ENCODE measurements around the gene PPFIBP2. TPM values are rescaled to one million over a fixed set of nuclear protein-coding genes. Genes with fewer than 3 reads are reported as not detected.

The PPFIBP2 gene
- polyA plus RNA-seq, 2 donors = 27.4 to 32.1 TPM

DNA sequence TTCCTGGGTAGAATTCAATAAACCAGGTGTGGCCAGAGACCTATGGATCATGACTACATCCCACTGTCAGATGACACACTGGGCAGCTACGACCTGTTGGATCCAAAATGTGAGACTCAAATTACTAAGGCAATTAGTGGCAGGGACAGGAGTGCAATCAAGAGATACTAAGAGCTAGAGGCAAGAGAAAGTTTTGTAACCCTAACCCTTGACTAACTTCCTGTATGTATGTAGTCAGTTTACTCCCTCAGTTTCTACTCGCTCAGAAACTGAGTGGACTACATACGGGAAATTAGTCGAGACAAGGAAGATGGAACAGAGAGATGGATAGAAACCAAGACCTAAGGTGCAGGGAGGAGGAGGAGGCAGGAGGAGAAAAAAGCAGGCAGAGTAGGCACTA is 156.8 kb downstream of the PPFIBP2 start:
- Histone ChIP-seq H3K9me3 (ENCODE audit: control insufficient read depth in 2 of 2, insufficient read depth in 1 of 2, low read depth in 1 of 2, low read length in 1 of 2) (no peaks in the 10 kb centered on the region), H3K27ac (ENCODE audit: low read depth in 2 of 2, low read length in 1 of 2) (peak overlapping the region; percentile 79 to 88), H3K4me3 (ENCODE audit: low read depth in 1 of 2, low read length in 2 of 2) (no peak overlapping the region), H3K4me1 (ENCODE audit: control insufficient read depth in 2 of 2, insufficient read depth in 2 of 2, low read length in 1 of 2) (peaks cover 7 to 20% of the 10 kb centered on the region in 2 donors), H3K36me3 (ENCODE audit: control insufficient read depth in 2 of 2, insufficient read depth in 2 of 2, low read length in 1 of 2) (peaks cover 0 to 1% of the 10 kb centered on the region in 2 donors), H3K27me3 (ENCODE audit: control insufficient read depth in 1 of 2, insufficient read depth in 2 of 2, low read length in 2 of 2) (no peaks in the 10 kb centered on the region)
- 61 to 75% methylated on average over 4 of the region's 4 CpGs for whole genome bisulfite sequencing, 2 donors

DNA sequence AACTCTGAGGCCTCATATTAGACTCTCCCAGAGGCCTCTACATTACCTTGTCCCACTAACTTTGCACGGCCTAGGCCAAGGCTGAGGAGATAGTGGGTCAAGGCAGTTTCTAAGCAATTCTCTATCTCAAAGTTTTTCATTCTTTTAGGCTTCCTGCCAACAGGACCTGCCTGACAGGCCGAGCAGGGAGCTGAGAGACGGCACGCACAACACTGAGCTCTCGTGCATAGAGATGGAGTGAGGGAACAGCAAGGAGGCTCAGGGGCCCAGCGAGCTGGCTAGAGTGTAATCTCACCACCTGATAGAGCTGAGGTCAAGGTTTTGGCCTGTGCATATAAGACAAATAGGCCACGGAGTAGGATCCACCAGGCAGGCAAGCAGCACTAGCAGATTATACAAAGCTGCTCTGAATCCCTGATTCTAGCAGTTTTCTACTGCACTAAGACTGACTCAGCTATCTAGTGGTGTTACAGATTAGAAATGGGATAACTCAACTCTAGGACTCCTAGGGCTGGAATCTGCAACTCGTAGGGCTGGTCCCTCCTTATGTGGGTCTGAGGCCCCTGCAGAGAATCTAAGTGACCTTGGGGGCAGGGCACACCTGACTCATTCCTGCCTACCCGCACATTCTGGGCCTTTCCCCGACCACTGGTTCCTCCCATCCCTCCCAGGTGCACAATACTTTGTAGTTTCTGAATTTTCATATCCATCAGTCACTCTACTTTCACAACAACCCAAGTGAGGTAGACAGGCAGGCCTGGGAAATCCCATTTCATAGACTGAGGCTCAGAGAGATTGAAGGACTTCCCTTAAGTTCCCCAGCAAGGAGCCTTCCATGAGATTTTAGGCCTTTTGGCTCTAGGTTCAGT is 157.8 kb downstream of the PPFIBP2 start:
- whole genome bisulfite sequencing, 2 donors = 48 to 52% methylated on average over 10 of the region's 10 CpGs
- no peaks in the 10 kb centered on the region for H3K36me3 ChIP-seq (ENCODE audit: control insufficient read depth in 2 of 2, insufficient read depth in 2 of 2, low read length in 1 of 2)
- no peaks in the 10 kb centered on the region for H3K9me3 ChIP-seq (ENCODE audit: control insufficient read depth in 2 of 2, insufficient read depth in 1 of 2, low read depth in 1 of 2, low read length in 1 of 2)
- H3K4me1 ChIP-seq (ENCODE audit: control insufficient read depth in 2 of 2, insufficient read depth in 2 of 2, low read length in 1 of 2) = peaks cover 7 to 20% of the 10 kb centered on the region in 2 donors
- H3K27ac ChIP-seq (ENCODE audit: low read depth in 2 of 2, low read length in 1 of 2) = peak overlapping the region; percentile 79 to 88
- H3K27me3 ChIP-seq (ENCODE audit: control insufficient read depth in 1 of 2, insufficient read depth in 2 of 2, low read length in 2 of 2) = no peaks in the 10 kb centered on the region
- H3K4me3 ChIP-seq (ENCODE audit: low read depth in 1 of 2, low read length in 2 of 2) = no peak overlapping the region

DNA sequence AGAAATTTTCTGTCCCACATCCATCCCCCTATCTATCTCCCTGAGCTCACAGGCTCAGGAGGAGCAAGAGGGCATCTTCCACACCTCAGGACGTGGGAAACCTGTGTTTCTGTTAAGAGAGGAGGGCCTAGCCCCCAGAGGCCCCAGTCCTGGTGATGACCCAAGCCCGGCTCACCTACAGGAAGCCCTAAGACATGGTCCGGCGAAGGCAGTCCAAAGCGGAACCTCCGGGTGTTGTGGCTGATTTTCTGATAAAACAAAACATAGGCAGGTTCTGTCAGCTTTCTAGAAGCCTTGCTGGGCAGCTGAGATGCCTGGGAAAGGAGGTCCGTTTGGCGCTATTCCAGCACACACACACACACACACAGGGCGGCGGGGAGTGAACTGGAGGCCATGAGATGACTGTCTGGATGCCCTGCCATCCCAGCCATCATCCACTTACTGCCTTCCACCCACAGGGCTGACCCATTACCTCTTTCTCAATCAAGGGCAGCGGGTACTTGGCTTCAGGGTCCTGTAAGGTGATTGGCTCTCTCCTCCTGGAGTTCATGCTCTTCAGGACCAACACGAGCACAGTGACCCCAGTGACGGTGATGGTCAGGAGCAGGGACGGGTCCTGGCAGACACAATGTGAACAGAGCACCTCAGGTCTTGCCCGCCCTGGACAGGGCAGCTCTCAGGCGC is 158.6 kb downstream of the PPFIBP2 start:
- peak overlapping the region in 1 of 2 donors; percentile 51 for H3K4me3 ChIP-seq (ENCODE audit: low read depth in 1 of 2, low read length in 2 of 2)
- no peaks in the 10 kb centered on the region for H3K9me3 ChIP-seq (ENCODE audit: control insufficient read depth in 2 of 2, insufficient read depth in 1 of 2, low read depth in 1 of 2, low read length in 1 of 2)
- H3K27ac ChIP-seq (ENCODE audit: low read depth in 2 of 2, low read length in 1 of 2) = peak overlapping the region; percentile 79 to 88
- H3K36me3 ChIP-seq (ENCODE audit: control insufficient read depth in 2 of 2, insufficient read depth in 2 of 2, low read length in 1 of 2) = no peaks in the 10 kb centered on the region
- H3K4me1 ChIP-seq (ENCODE audit: control insufficient read depth in 2 of 2, insufficient read depth in 2 of 2, low read length in 1 of 2) = peaks cover 7 to 20% of the 10 kb centered on the region in 2 donors
- no peaks in the 10 kb centered on the region for H3K27me3 ChIP-seq (ENCODE audit: control insufficient read depth in 1 of 2, insufficient read depth in 2 of 2, low read length in 2 of 2)
- 89% methylated on average over 16 of the region's 16 CpGs for WGBS, 2 donors

DNA sequence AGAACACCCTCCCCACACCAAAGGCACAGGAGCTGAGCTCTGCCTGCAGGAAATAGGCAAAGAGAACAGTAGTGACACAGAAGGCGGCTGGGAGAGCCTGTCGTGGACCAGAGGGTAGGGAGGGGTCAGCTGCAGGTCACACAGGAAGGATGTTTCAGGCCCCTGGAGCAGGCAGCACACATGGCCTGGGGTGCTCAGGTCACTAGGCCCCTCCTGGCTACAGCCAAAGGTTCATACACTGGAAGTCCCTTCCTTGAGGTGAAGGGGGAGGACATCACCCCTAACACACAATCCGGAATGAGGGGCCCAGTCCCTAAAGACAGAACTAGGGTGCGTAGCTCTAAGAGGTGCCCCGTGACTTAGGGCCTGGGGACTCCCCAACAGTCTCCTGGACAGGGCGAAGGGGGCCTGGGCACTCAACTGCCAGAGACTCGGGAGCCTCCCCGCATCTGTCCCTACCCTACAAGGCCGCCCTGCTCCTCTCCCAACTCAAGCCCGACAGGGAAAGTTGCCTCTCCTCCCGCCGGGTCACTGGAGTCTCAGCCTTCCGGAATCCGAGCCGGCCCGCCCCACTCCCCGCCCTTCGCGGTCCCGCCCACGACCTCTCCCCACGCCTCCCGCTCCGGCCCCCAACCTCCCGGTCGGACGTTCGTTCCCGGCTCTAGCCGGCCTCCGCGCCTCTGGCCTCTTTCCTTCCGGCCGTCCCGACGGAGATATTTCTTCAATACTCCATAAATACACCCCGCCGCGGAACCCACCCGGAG is 159.3 kb downstream of the PPFIBP2 start, which contains the start of gene CYB5R2:
CYB5R2 (minus strand) TSS at position 541 of the 764 bp plus-strand sequence. CDS start 675 bp downstream, outside the sequence.
- 7 to 9% methylated on average over 38 to 40 of the region's 40 CpGs for WGBS, 2 donors
- no peaks in the 10 kb centered on the region for H3K9me3 ChIP-seq (ENCODE audit: control insufficient read depth in 2 of 2, insufficient read depth in 1 of 2, low read depth in 1 of 2, low read length in 1 of 2)
- H3K27ac ChIP-seq (ENCODE audit: low read depth in 2 of 2, low read length in 1 of 2) = peak within 1 kb of the TSS; percentile 78 to 88
- no peaks in the 10 kb centered on the region for H3K27me3 ChIP-seq (ENCODE audit: control insufficient read depth in 1 of 2, insufficient read depth in 2 of 2, low read length in 2 of 2)
- peaks cover 7 to 20% of the 10 kb centered on the region in 2 donors for H3K4me1 ChIP-seq (ENCODE audit: control insufficient read depth in 2 of 2, insufficient read depth in 2 of 2, low read length in 1 of 2)
- no peaks in the 10 kb centered on the region for H3K36me3 ChIP-seq (ENCODE audit: control insufficient read depth in 2 of 2, insufficient read depth in 2 of 2, low read length in 1 of 2)
- peak within 1 kb of the TSS; percentile 51 to 58 for H3K4me3 ChIP-seq (ENCODE audit: low read depth in 1 of 2, low read length in 2 of 2)

DNA sequence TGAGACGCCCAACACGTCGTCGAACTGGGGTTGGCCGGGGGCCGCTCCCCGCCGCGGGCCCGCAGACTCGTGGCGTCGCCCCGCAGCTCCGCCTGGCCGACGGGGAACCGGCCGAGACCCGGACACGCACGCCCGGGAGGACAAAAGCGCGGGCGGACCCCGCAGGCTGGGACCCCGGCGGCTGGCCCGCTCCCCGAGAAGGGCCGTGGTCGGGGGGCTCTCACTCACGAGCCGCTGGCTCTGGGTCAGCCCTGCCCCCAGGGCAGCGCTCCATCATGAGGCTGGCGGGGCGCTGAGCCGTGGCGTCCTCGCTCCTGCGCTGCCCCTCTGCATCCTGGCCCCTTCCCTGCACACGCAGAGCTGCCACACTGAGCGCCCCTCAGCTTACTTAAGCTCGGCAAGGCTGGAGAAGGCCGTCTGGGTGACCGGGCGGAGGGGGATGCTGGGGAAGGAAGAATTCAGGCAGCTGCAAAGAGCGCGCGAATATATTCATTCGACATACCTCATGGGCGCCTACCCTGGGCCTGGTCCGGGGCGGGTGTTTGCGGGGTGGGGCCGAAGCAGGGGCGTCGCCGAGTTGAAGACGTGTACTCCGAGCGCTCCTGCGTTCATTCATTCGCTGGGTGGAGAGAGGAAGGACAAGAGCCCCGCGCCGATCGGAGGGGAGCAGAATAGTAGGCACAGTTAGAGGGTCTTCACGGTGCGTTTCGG is 160.1 kb downstream of the PPFIBP2 start:
- 3% methylated on average over 72 of the region's 72 CpGs for WGBS, 2 donors
- Histone ChIP-seq H3K36me3 (ENCODE audit: control insufficient read depth in 2 of 2, insufficient read depth in 2 of 2, low read length in 1 of 2) (no peaks in the 10 kb centered on the region), H3K4me3 (ENCODE audit: low read depth in 1 of 2, low read length in 2 of 2) (peak overlapping the region; percentile 51 to 58), H3K9me3 (ENCODE audit: control insufficient read depth in 2 of 2, insufficient read depth in 1 of 2, low read depth in 1 of 2, low read length in 1 of 2) (no peaks in the 10 kb centered on the region), H3K27ac (ENCODE audit: low read depth in 2 of 2, low read length in 1 of 2) (peak overlapping the region; percentile 63 to 78), H3K27me3 (ENCODE audit: control insufficient read depth in 1 of 2, insufficient read depth in 2 of 2, low read length in 2 of 2) (no peaks in the 10 kb centered on the region), H3K4me1 (ENCODE audit: control insufficient read depth in 2 of 2, insufficient read depth in 2 of 2, low read length in 1 of 2) (peaks cover 7 to 20% of the 10 kb centered on the region in 2 donors)

DNA sequence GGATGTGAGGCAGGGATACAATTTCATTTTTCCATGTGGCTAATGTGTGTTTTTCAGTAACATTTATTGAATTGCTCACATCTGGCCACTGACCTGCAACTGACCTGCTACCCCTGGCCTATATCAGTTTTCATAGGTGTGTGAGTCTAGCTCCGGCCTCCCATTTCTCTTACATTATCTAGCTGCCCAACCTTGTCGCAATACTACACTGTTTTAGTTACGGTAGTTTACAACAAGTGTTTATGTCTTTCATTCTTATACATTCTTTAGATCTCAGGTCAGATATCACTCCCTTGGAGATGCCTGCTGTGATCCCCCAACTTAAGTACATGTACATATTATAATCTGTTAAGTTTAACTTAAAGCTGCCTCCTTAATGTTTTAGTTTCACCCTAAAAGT is 161.8 kb downstream of the PPFIBP2 start:
- 79 to 96% methylated on average over 3 of the region's 3 CpGs for WGBS, 2 donors
- H3K36me3 ChIP-seq (ENCODE audit: control insufficient read depth in 2 of 2, insufficient read depth in 2 of 2, low read length in 1 of 2) = no peaks in the 10 kb centered on the region
- no peak overlapping the region for H3K4me3 ChIP-seq (ENCODE audit: low read depth in 1 of 2, low read length in 2 of 2)
- no peaks in the 10 kb centered on the region for H3K9me3 ChIP-seq (ENCODE audit: control insufficient read depth in 2 of 2, insufficient read depth in 1 of 2, low read depth in 1 of 2, low read length in 1 of 2)
- H3K4me1 ChIP-seq (ENCODE audit: control insufficient read depth in 2 of 2, insufficient read depth in 2 of 2, low read length in 1 of 2) = peaks cover 7 to 20% of the 10 kb centered on the region in 2 donors
- no peak overlapping the region for H3K27ac ChIP-seq (ENCODE audit: low read depth in 2 of 2, low read length in 1 of 2)
- H3K27me3 ChIP-seq (ENCODE audit: control insufficient read depth in 1 of 2, insufficient read depth in 2 of 2, low read length in 2 of 2) = no peaks in the 10 kb centered on the region

DNA sequence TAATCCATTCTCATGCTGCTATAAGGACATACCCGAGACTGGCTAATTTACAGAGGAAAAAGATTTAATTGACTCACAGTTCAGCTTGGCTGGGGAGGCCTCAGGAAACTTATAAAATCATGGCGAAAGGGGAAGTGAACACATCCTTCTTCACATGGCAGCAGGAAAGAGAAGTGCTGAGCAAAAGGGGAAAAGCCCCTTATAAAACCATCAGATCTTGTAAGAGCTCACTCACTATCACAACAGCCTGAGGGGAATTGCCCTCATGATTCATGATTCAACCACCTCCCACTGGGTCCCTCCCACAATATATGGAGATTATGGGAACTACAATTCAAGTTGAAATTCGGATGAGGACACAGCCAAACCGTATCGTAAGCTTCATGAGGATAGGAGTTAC is 163.3 kb downstream of the PPFIBP2 start:
- 44 to 48% methylated on average over 5 of the region's 5 CpGs for WGBS, 2 donors
- H3K4me1 ChIP-seq (ENCODE audit: control insufficient read depth in 2 of 2, insufficient read depth in 2 of 2, low read length in 1 of 2) = peaks cover 7 to 16% of the 10 kb centered on the region in 2 donors
- H3K36me3 ChIP-seq (ENCODE audit: control insufficient read depth in 2 of 2, insufficient read depth in 2 of 2, low read length in 1 of 2) = no peaks in the 10 kb centered on the region
- no peak overlapping the region for H3K4me3 ChIP-seq (ENCODE audit: low read depth in 1 of 2, low read length in 2 of 2)
- no peaks in the 10 kb centered on the region for H3K9me3 ChIP-seq (ENCODE audit: control insufficient read depth in 2 of 2, insufficient read depth in 1 of 2, low read depth in 1 of 2, low read length in 1 of 2)
- H3K27ac ChIP-seq (ENCODE audit: low read depth in 2 of 2, low read length in 1 of 2) = no peak overlapping the region
- H3K27me3 ChIP-seq (ENCODE audit: control insufficient read depth in 1 of 2, insufficient read depth in 2 of 2, low read length in 2 of 2) = no peaks in the 10 kb centered on the region

DNA sequence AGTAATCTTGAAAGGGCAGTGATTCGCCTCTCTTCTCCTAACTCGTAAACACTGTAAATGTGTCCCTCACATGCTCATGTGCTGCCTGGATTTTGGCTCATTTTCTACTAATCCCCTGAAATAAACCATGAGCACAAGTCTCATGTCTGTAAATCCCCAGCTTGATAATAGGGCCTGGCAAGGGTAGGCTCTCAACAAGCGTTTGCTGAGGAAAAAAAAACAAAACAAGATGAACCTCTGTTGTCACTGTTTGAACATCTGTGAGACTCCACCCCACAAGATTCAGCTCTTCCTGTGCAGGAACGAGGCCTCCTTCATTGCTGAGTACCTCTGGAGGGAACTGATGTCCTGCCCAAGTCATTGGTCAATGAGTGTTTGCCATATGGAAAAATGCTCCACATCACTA is 164.0 kb downstream of the PPFIBP2 start:
- 21 to 38% methylated on average over 4 of the region's 4 CpGs for WGBS, 2 donors
- Histone ChIP-seq H3K27ac (ENCODE audit: low read depth in 2 of 2, low read length in 1 of 2) (no peak overlapping the region), H3K4me1 (ENCODE audit: control insufficient read depth in 2 of 2, insufficient read depth in 2 of 2, low read length in 1 of 2) (peaks cover 1 to 9% of the 10 kb centered on the region in 2 donors), H3K4me3 (ENCODE audit: low read depth in 1 of 2, low read length in 2 of 2) (no peak overlapping the region), H3K36me3 (ENCODE audit: control insufficient read depth in 2 of 2, insufficient read depth in 2 of 2, low read length in 1 of 2) (no peaks in the 10 kb centered on the region), H3K9me3 (ENCODE audit: control insufficient read depth in 2 of 2, insufficient read depth in 1 of 2, low read depth in 1 of 2, low read length in 1 of 2) (no peaks in the 10 kb centered on the region), H3K27me3 (ENCODE audit: control insufficient read depth in 1 of 2, insufficient read depth in 2 of 2, low read length in 2 of 2) (no peaks in the 10 kb centered on the region)

DNA sequence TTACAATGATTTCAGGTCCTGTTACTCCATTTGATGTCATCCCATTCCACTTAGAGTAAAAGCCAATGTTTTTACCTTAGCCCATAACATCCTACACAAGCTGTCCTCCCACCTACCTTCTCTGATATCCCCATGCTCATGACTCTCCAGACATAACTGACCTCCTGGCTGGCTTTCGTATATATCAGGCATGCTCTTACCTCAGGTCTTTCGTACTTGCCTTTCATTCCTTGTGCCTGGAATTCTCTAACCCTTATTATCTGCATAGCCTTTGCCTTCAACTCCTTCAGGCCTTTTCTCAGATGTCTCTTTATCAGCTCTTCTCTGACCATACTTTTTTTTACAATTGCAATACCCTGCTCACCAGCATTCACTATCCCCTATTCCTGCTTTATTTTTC is 169.8 kb downstream of the PPFIBP2 start:
- no peaks in the 10 kb centered on the region for H3K9me3 ChIP-seq (ENCODE audit: control insufficient read depth in 2 of 2, insufficient read depth in 1 of 2, low read depth in 1 of 2, low read length in 1 of 2)
- H3K36me3 ChIP-seq (ENCODE audit: control insufficient read depth in 2 of 2, insufficient read depth in 2 of 2, low read length in 1 of 2) = no peaks in the 10 kb centered on the region
- H3K4me3 ChIP-seq (ENCODE audit: low read depth in 1 of 2, low read length in 2 of 2) = no peak overlapping the region
- WGBS, 2 donors = 88 to 95% methylated on average over 2 of the region's 2 CpGs
- H3K27me3 ChIP-seq (ENCODE audit: control insufficient read depth in 1 of 2, insufficient read depth in 2 of 2, low read length in 2 of 2) = no peaks in the 10 kb centered on the region
- H3K4me1 ChIP-seq (ENCODE audit: control insufficient read depth in 2 of 2, insufficient read depth in 2 of 2, low read length in 1 of 2) = no peaks in the 10 kb centered on the region
- no peak overlapping the region for H3K27ac ChIP-seq (ENCODE audit: low read depth in 2 of 2, low read length in 1 of 2)
